HG03025 (cell line): ENCODE data around the gene STRN3.
"Not testable (repeated sequence)": the region's sequence is repeated elsewhere in the genome, so short reads cannot be mapped to it uniquely, and the experiment has no call there.

ENCODE experiments used
- ATAC-seq: cut with Tn5 transposase; IDR thresholded peaks from one replicate; pipeline ENCODE4 v1.9.1; 2021; ENCODE audit warnings: mild to moderate bottlenecking, moderate library complexity; ENCODE audit not compliant: unreplicated experiment, low FRiP score

Gene STRN3, protein sequence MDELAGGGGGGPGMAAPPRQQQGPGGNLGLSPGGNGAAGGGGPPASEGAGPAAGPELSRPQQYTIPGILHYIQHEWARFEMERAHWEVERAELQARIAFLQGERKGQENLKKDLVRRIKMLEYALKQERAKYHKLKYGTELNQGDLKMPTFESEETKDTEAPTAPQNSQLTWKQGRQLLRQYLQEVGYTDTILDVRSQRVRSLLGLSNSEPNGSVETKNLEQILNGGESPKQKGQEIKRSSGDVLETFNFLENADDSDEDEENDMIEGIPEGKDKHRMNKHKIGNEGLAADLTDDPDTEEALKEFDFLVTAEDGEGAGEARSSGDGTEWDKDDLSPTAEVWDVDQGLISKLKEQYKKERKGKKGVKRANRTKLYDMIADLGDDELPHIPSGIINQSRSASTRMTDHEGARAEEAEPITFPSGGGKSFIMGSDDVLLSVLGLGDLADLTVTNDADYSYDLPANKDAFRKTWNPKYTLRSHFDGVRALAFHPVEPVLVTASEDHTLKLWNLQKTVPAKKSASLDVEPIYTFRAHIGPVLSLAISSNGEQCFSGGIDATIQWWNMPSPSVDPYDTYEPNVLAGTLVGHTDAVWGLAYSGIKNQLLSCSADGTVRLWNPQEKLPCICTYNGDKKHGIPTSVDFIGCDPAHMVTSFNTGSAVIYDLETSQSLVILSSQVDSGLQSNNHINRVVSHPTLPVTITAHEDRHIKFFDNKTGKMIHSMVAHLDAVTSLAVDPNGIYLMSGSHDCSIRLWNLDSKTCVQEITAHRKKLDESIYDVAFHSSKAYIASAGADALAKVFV

DNA sequence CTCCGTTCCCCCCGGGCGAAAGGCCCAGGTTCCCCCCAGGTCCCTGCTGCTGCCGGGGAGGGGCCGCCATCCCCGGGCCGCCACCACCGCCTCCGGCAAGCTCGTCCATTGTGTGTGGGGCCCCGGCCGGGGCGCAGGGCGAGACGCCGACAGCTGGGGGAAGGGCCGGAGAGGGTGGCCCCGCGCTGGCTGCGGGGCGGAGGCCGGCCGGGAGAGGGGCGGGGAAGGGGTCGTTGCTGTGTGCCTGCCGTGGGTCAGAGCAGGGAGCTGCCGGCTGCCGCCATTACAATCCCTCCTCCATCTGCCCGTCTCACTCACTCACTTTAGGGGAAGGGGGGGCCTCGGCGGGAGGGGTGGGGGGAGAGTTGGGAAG lies at the start of gene STRN3:
Gene STRN3 (minus strand): TSS at position 303 of the 373 bp plus-strand sequence. CDS start 194 bp downstream, at position 109.
- no peak for ATAC-seq

DNA sequence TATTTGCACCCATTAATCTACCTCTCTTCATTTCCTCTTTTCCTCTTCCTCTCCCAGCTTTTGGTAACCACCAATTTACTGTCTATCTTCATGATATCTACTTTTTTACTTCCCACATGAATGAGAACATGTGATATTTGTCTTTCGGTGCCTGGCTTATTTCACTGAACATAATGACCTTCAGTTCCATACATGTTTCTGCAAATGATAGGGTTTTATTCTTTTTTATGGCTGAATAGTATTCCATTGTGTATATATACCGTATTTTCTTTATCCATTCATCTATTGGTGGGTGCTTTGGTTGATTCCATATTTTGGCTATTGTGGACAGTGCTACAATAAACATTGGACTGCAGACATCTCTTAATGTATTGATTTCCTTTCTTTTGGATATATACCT lies 49.0 kb upstream of the STRN3 start:
- ATAC-seq = no peak

DNA sequence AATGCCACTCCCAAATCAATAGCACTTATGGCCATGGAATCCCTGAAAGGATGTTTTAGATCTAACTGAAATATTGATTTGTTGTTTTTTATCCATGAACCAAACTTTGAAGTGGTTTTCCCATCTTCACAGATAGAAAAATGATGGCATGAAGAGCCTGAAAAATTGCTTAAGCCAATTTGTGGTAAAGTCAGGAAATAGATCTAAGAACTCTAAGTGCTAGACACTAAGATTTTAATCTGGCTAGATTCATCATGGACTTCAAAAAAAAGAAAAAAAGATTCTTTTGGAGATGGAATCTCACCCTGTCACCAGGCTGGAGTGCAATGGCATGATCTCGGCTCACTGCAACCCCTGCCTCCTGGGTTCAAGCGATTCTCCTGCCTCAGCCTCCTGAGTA lies 45.0 kb upstream of the STRN3 start:
- no peak for ATAC-seq

DNA sequence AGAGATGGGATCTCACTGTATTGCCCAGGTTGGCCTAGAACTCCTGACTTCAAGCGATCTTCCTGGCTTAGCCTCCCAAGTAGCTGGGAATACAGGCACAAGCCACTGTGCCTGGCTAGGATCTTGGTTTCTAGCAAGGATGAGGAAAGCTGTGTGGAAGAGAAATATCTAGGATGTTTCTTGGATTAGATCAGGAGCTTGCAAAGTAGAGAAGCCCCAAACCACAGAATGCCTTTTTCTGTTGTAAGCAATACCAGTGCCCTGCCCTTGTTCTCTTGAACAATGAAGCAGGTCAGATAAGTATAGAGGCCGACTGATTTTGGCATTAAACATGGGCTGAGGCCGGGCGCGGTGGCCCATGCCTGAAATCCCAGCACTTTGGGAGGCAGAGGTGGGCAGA lies 44.3 kb upstream of the STRN3 start:
- no peak for ATAC-seq

DNA sequence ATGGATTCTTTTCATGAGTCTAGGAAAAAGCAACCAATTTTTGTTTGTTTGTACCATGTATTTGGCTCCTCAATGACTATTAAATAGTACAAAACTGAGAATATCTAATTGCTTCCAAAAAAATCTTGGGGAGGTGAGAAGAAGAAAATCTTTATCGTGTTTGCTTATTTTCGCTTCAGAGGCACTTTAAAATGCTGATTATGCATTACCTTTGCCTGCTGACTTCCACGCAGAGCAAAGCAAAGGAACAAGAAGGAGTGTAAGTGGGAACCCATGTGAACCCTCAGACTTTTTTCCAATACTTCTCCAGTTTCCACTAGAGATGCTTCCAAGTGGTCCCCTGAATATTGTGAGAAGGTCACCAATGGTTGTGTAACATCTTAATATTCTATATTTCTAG lies 43.2 kb upstream of the STRN3 start:
- no peak for ATAC-seq

DNA sequence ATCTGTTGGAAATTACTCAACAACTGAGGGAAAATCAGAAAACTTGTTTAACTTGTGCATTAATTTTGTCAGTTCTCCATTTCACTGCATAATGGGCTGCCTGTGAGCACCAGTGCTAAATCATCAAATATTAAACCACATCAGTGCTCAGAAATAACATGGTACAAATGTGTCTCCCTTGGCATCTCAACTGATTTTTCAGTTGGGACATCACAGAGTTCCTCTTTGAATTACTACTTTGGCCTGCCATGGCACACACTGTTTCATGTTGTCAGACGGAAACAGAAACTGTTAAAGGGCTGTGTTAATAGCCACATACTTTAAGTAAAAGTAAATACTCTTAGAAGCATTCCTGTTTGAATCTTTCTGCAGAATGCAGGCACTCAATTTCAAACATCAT lies 42.1 kb upstream of the STRN3 start:
- no peak for ATAC-seq

DNA sequence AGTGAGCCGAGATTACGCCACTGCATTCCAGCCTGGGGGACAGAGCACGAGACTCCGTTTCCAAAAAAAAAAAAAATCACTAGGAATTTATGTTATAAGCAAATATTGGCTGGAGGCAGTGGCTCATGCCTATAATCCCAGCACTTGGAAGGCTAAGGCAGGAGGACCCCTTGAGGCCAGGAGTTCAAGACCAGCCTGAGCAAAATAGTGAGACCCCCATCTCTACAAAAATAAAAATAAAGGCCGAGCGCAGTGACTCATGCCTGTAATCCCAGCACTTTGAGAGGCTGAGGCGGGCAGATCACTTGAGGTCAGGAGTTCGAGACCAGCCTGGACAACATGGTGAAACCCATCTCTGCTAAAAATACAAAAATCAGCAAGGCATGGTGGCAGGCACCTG lies 36.7 kb upstream of the STRN3 start:
- ATAC-seq = not testable (repeated sequence)

DNA sequence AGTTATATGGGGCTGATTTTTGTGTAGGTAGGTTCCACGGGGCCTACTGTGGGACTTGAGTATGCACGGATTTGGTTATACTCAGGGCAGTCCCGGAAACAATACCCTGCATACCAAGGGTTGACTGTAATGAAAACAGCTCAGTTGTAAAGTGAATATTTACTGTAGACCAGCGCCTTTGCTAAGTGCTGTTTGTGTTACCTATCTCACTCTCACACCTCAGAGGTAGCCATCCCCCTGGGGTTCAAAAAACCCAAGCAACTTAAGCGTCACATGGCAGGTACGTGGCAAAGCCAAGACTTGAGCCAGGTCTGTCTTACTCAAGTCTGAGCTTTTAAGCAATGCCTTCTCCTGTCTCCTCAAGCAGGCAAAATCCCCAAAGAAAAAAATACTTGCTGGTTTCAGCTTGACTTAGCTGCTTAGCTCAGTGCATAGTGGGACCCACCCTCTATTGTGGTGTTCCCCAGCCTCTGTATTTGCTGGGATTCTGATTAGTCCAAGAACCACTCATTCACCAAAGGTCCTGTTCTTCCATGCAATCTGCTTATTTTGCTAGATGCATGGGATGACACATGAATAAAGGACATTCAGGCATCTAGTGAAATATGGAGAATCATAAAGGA lies 34.2 kb upstream of the STRN3 start:
- no peak for ATAC-seq

DNA sequence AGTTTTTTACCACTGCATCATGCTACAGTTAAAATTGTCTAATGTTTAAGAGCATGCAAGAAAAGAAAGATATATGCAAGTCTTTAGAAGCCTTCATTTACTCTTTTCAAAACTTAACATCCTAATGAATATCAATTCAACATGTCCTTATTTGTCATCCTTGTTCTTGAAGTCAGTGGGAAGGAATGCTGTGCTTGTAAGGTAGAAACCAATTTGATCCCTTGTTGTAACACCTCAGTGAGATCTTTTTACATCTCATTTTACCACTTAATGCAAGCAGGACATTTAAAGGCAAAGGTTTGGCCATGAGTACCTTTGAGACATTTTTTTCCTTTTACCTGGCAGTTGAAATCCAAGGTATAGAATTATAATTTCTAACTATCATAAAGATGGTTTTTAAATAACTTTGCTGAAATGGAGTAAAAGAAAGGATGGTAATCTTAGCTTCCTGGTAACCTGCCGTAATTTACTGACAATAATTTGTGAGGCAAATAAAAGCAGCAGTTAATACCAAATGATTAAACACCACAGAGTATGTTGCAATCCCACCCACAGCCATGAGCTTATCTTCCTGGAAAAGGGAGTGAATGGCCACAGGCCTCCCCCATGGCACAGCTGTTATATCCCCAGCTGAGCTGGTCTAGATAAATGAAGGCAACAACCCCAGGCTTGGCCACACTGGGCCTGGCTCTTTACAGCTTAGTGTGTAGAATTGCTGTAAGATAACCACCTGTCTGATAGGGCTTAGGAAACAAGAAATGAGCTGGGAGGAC lies 33.2 kb upstream of the STRN3 start:
- ATAC-seq = no peak

DNA sequence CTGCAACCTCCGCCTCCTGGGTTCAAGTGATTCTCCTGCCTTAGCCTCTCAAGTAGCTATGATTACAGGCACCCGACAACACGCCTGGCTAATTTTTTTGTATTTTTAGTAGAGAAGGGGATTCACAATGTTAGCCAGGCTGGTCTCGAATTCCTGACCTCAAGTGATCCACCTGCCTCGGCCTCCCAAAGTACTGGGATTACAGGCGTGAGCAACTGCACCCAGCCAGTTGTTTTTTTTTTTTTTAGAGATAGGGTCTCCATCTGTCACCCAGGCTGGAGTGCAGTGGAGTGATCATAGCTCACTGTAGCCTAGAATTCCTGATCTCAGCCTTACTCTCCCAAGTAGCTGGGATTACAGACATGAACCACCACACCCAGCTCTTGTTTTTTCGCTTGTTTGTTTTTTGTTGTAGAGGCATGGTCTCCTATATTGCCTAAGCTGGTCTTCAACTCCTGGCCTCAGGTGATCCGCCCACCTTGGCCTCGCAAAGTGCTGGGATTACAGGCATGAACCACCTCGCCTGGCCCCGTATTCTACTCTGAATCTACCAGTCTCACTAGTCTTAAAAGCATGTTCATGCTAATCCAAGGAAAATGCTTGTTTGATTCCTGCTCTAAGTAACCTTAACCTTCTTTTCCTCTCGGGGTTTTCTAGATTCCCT lies 31.7 kb upstream of the STRN3 start:
- no peak for ATAC-seq

DNA sequence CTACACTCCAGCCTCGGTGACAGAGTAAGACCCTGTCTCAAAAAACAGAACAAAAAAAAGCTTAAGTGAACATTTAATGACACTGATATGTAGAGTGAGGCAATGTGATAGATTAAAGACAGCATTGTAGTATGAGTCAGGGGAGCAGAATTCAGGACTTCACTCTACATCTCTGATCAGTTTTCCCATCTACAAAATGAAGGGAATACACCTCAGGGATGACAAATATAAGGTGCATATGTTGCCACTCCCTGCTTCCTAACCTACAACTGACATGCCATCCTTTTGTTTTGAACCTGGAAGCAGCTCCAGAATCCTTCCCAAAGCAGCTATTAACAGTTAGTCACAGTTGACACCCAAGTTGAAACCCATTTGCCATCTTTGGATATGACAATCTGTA lies 30.9 kb upstream of the STRN3 start:
- ATAC-seq = no peak

DNA sequence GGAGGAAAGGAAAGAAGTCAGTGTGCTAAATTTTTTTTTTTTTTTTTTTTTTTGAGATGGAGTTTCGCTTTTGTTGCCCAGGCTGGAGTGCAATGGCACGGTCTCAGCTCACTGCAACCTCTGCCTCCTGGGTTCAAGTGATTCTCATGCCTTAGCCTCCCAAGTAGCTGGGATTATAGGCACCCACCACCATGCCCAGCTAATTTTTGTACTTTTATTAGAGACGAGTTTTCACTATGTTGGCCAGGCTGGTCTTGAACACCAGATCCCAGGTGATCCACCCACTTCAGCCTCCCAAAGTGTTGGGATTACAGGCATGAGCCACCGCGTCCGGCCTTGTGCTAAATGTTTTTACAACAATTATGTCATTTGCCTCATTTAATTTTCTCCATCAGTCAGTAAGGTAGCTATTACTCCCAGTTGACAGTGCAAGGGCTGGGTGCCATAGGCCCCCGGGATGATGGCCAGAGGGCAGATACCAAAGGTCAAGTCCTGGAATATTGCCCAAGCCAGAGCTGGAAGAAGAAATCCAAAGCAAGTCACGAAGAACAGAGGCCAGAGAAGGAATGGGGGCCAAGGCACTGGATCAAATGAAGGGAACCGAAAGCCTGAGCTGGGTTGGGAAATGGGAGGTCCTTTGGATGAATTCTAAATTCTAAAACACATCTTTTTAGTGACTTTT lies 26.9 kb upstream of the STRN3 start:
- not testable (repeated sequence) for ATAC-seq

DNA sequence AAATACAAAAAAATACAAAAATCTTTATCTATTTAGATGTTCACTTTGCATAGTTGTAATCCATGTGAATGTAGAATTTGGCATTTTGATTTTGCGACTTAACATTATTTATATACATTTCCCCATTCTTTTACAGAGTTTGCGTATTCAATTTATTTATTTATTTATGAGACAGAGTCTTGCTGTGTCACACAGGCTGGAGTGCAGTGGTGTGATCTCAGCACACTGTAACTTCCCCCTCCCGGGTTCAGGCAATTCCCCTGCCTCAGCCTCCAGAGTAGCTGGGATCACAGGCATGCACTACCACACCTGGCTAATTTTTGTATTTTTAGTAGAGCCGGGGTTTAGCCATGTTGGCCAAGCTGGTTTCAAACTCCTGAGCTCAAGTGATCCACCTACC lies 25.3 kb upstream of the STRN3 start:
- no peak for ATAC-seq

DNA sequence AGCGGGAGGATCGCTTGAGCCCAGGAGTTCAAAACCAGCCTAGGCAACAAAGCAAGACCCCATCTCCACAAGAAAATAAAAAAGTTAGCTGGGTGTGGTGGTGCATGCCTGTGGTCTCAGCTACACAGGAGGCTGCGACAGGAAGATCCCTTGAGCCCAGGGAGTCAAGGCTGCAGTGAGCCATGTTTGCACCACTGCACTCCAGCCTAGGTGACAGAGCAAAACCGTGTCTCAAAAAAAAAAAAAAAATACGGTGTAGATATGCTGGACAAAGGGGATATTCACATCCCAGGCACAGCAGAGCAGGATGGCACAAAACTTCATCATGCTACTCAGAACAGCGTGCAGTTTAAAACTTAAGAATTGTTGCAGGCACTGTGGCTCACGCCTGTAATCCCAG lies 24.8 kb upstream of the STRN3 start:
- no peak for ATAC-seq

DNA sequence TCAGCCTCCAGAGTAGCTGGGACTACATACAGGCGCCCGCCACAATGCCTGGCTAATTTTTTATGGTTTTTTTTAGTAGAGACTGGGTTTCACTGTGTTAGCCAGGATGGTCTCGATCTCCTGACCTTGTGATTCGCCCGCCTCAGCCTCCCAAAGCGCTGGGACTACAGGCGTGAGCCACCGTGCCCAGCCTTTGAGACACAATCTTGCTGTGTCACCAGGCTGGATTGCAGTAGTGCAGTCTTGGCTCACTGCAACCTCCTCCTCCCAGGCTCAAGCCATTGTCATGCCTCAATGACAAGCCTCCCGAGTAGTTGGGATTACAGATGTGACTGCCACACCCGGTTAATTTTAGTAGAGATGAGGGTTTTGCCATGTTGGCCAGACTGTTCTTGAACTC lies 21.3 kb upstream of the STRN3 start:
- no peak for ATAC-seq

DNA sequence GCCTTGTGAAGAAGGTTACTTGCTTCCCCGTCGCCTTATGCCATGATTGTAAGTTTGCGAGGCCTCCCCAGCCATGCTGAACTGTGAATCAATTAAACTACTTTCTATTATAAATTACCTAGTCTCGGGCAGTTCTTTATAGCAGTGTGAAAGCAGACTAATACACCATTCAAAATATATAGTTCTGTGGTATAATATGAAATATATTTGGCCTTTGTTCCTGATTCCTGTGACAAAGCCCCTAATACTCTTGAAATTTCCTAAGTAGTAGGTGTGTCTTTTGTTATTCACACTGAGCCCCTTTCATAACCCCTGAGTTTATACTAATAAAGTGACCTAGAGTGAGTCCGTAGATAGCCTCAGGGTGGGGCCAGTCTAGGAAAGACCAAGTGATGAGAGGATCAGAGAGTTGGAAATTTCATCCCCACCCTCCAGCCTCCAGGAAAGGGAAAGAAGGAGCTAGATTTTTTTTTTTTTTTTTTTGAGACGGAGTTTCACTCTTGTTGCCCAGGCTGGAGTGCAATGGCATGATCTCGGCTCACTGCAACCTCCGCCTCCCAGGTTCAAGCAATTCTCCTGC lies 19.4 kb upstream of the STRN3 start:
- no peak for ATAC-seq

DNA sequence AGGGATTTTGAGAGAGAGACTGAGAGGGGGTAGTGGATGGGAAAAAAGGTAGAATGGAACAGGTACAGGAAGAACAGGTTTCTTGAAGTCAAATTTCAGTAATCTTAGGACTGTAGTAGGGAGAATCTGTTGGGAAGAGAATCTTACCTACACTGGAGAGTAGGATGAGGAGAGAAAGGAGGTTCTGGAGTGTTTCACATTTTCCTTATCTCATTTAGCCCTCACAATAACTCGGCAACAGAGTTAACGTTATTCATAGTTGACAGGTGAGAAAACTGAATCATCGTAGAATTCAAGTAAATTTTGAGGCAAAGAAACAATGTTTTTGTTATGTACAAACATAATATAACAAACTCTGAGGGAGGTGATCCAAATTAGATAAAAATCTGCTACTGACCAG lies 17.2 kb upstream of the STRN3 start:
- no peak for ATAC-seq

DNA sequence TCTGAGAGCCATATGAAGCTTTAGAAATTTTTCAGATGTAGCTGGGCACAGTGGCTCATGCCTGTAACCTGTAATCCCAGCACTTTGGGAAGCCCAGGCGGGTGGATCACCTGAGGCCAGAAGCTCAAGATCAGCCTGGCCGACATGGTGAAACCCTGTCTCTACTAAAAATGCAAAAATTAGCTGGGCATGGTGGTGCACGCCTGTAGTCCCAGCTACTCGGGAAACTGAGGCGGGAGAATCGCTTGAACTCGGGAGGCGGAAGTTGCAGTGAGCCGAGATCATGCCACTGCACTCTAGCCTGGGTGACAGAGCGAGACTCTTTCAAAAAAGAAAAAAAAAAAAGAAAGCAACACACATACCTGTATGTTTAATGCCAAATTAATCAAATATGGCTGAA lies 16.7 kb upstream of the STRN3 start:
- ATAC-seq = not testable (repeated sequence)

DNA sequence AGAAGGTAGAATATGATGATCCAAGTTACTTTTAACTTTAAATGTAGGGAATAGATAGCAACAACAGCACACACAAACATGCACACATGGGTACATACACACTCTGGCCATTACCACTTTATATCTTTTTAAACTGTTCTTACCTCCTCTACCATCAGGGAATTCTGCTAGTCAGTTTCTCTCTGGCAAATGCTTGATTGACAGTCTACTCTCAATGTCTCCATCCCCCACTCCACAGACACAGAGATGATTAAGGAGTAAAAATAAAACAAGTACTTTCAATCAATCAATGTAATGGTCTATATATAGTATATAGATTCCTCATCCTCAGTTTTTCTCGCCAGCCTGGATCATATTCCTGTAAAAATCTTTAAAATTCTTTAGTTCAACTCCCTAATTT lies 16.1 kb upstream of the STRN3 start:
- ATAC-seq = no peak
